NCI-H146 treated with DMSO at 0.1 percent for 48 hours (cell line): ENCODE measurements around the gene RBPJ.
A peak's percentile ranks its signal among the peaks of the same experiment; 100 is the strongest.
"Not testable (repeated sequence)": the region's sequence is repeated elsewhere in the genome, so short reads cannot be mapped to it uniquely, and the experiment has no call there.

Experiments
- DNase-seq: peaks from one replicate; lab custom pipeline; 2025; ENCODE audit not compliant: unreplicated experiment; lab: John Stamatoyannopoulos, UW

Gene RBPJ

DNA sequence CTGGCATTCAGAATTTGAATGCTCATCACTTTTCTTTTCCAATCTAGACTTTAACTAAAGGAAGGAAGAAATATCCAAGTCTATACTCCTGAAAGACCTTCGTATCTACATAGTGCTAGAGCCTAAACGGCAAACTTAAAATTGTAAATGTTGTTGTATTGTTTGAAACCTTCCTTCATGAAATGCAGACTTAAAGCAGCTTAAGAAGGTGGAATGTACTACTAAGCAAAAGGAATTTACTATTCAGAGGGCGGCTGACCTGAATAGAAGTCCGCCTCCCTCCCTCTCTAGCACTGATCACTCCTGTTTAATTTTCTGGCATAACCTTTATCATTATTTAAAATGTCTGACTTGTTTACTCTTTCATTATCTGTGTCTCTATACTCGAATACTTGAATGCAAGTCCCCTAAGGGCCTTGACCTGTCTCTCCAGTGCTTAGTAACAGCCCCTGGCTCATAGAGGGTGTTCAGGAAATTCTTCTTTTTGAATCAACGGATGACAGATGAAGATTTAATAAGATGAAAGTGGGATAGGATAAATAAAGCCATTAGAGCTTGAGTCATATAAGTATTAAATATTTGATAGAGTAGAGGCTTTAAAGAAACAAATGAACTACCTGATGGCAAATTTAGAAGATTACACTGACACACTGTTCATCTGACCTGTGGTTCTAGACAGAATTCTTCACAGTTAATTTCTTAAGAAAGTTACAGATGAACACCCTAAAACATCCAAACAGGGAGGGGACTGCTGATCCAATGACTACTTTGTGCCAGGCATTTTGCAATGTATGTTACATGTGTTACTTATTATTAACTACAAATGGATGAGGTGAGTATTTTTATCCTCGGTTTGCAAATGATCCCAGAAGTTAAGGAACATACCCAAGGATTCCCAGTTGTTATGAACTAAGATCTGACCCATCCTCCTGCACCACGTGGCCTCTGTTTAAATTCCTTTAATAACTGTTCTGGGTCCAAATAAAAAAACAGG is 20.2 kb upstream of the RBPJ start:
- peak; percentile 6 for DNase-seq

DNA sequence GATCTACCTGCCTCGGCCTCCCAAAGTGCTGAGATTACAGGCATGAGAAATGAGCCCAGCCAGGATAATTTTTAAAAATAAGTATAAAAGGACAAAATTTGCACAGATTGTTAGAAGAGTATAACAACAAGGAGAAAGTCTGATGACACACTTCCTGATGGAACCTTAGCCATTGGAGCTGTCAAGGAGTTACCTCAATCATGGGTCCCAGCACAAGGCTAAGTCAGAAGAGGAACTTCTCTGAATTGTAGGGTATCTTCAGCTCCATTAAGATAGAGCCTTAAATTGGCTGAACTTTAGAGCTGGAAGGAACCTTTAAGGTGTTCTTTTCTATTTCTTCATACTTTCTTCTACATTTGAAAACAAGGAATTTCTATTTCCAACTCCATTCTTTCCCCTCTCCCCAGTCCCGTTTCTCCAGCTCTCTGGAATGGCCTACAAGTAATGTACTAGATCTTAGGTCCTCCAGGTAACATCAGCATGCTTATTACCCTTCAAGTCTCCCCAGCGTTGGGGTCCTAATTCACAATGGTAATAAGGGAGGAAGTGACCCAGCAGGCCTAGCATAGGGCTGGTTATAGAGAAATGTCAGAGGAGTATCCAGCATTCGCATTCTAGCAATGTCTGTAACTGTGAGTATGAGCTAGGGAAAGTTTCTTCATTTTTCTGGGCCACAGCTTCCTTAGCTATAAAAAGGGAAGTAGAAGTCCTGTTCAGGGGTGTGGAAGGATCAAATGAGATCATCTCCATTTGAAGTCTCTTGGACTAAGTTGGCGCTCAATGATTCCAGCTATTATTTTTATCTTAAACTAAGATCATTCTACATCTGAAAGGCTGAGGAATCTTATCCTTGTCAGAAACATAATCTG is 18.5 kb upstream of the RBPJ start:
- no peak for DNase-seq

DNA sequence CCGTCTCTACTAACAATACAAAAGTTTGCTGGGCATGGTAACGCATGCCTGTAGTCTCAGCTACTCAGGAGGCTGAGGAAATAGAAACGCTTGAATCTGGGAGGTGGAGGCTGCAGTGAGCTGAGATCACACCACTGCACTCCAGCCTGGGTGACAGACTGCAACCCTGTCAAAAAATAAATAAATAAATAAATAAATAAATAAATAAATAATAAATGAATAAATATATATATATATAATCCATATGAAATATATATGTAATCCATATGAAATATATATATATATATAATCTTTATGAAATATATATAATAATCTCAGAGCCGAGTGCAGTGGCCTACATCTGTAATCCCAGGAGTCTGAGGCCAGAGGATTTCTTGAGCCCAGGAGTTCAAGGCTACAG is 17.8 kb upstream of the RBPJ start:
- DNase-seq: no peak

DNA sequence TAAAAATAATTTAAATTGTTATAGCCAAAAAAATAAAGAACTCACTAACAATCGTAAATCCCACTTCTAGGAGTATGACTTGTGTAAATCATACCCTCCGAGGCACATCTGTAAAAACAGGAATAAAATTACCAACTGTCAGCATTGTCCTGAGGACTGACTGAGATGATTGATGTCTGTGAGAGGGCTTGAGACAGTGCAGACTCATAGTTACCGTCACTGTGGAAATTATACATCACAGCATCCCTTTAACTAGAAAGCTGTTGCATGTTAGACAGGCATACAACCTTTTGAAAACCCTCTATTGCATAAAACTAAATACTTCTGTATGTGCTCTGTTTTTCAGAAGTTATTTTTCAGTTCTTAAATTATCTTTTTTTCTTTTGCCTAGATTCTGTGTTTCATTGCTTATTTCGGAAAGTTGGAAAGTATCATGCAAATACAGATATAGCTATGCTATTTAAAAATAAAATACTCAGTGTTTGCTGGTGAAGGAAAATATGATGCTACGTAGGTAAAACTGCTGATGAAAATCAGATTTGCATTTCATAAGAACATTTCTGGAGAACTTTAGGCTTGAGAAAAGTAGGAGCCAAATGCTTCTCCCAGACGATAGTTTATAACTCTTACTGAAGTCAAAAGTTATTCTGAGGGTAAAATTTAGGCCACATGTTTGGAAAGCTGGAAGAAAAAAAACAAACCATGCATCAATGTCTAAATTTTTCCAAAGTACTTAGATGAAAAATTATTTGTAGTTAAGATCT is 13.6 kb upstream of the RBPJ start:
- DNase-seq: no peak

DNA sequence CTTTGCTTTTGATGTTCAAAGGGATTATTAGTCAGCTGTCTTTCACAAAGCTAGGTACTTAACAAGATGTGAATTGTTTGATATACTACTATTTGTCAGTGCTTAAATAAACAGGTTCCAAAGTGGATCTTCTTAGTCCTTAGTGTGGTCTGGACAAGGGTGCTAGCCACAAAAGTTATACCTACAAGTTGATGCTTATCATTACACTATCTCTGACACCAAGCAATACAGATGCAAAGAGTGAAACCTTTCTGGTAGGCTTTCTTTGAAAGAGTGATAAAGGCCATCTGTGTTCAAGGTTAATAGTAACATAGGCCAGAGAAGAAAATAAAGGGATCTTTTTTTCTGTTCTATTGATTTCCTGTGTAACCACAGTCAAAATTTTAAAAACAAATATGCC is 12.2 kb upstream of the RBPJ start:
- DNase-seq: no peak

DNA sequence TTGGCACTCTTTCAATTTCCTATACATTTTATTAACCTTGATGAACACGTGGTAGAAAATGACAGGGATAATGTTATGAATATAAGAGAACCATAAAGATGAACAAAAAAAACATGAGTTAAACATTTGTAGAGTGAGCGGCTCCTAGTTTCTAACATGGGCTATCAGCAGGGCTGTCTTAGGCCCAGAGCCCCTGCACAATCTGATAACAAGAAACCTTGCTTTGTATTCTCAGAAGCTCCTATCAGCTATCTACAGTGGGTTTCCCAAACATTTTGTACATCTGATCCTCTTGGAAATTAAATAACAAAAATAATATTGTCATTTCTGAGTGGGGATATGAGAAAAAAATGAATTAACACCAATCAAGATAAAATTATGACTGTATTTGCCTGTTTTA is 10.6 kb upstream of the RBPJ start:
- no peak for DNase-seq

DNA sequence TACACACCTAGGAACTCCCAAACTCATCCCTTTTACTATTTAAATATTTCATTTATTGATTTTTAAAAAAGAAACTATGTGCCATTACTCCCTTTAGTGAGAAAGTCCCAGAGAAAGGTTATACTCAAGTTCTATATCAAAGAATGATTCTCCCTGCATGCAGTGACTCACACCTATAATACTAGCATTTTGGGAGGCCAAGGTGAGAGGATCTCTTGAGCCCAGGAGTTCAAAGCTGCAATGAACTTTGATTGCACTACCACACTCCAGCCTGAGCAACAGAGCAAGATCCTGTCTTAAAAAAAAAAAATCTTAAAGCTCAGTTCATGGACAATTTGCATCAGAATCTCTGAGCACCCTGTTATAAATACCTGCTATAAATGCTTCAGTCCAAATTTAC is 9.2 kb upstream of the RBPJ start:
- no peak for DNase-seq

DNA sequence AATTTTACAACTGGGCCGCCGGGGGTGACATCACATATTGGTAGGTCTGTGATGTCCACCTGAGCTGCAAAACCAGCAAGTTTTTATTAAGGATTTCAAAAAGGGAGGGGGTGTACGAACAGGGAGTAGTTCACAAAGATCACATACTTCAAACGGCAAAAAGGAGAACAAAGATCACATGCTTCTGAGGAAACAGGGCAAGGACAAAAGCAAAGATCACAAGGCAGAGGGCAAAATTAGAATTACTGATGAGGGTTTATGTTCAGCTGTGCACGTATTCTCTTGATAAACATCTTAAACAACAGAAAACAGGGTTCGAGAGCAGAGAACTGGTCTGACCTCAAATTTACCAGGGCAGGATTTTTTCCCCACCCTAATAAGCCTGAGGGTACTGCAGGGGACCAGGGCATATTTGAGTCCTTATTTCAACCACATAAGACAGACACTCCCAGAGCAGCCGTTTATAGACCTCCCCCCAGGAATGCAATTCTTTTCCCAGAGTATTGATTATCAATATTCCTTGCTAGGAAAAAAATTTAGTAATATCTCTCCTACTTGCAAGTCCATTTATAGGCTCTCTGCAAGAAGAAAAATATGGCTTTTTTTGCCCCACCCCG is 5.4 kb upstream of the RBPJ start:
- DNase-seq: not testable (repeated sequence)

DNA sequence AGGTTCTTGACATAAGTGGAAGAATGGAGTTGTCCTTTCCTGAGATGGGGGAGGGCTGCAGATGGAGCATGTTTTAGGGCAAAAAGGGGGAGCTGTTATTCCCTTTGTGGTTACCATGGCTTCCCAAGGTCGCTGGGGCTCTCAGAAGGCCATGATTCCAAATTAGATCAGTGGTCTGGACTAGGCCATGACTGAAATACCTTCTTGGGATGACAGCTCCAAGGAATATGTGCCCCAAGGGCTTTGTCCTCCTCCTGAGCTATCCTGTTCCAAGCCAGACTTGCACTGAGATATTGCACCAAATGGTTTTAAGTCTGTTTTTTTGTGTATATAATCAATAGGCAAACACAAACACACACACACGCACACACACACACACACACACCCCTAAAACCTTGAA is 3.0 kb upstream of the RBPJ start:
- DNase-seq: no peak

DNA sequence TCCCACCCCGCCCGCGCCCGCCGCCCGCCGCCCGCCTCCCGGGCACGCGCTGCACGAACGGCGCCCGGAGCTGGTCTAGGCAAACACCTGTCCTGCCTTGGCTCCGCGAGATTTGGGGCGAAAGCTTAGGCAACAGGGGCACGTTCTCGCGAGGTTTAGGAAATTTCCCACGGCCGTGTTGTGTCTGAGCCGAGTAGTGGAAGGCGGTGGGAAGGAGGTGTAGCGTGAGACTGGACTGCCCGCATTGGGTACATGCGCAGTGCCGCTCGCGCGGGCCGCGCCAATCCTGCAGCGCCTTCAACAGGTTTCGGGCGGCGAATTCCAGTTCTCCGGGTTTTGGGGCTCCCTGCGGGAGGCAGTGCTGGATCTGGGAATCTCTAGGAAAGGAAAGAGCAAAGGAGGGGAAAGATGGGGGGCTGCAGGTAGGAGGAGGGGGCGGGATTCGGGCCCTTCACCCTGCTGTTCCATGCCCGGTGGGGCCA is 1.3 kb upstream of the RBPJ start:
- DNase-seq: peak; percentile 92

DNA sequence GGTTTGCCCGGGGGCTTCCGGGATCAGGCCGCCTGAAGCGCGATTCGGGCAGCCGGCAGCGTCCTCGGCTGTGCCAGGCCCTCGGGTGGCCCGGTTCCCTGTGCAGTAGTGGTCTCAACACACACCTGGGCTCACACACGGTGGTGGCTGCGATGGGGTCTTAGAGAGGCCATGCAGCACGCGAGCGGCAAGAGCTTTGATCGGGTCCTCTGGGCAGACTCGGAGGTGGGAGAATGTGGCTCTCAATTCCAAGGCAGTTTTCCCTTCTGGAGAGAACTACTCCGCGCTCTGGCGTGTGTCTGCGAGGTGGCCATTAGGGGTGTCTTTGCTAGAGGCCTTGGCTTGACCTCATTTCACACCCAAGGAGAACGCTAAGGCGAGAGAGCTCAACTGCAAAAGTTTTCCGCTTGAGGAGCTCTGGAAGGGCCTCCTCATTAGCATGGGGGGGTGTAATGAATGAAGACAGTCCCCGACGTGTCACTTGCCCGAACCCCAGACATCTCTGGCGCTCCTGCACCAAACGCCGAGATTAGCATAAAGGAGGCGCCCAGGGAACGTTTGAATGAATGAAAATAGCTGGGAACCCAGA is 771 bp upstream of the RBPJ start:
- peak; percentile 52 for DNase-seq

DNA sequence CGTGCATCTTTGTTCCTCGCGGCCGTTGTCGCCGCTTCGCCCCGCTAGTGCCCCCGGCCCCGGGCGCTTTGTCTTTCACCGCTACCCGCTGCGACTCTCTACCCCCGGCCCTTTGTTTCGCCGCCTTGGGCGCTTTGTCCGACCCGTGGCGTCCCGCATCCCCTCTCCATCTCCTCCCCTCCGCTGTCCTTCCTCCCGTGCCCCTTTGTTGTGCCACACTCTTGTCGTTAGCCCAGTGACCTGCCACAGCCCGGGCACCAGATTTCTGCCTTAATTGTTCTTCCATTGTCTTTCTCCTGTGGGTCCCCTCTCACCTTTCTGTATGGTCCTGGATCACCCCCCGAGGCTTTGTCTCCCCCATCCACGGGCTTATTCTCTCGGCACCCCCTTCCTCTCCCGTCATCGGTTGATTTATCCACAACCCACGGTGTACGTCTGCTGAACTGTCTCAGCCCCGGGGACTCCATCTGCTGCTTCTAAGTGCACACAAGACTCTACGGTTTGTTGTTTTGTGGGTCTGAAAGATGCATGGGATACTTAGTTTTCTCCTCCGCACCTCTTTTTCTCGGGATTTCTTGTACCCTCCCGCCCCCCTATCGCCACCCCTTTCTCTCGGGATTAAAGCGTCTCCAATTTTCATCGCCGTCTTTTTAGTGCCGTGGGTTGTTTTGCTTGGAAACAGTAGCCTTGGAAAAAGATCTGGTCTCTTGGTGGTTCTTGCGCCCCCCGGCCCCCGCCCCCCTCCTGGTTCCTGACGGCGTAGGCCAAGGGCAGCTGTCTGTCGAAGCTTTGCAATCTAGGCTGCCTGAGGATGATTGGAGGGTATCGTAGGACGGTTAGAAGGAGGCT is 783 bp downstream of the RBPJ start:
- DNase-seq: peak; percentile 25

DNA sequence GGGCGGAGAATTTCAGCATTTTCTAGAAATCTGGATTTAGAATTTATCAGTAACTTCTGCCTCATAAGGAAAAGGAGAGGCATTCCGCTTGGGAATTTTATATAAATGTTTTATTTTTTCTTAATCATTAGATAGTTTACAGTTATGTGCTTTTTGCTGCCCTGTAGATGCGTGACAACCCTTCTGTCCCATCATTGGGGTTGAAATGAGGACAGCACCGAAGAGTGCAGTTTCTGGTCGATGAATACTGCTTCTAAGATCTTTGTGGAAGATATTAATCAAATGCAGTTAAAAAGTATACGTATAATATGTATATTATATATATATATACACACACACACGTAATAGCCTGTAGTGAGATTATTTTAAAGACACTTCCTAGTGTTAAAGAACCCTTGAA is 1.5 kb downstream of the RBPJ start:
- no peak for DNase-seq

DNA sequence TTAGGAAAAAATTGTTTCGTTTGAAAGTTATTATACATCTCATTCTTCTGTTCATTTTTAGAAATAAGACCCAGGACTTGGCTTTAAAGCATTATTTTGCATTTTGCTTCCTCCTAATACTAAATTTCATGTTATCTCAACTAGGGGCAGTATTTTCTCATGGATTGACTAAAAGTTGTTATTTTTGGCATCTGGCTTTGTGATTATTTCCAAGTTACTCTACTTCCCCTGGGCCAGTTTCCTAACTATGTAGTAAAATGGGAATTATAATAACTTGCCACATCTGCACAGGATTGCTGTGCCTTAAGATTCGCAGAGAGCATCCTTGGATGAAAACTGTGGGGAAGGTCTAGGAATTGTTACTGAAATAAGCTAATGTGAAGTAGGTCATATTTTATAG is 3.0 kb downstream of the RBPJ start:
- no peak for DNase-seq

DNA sequence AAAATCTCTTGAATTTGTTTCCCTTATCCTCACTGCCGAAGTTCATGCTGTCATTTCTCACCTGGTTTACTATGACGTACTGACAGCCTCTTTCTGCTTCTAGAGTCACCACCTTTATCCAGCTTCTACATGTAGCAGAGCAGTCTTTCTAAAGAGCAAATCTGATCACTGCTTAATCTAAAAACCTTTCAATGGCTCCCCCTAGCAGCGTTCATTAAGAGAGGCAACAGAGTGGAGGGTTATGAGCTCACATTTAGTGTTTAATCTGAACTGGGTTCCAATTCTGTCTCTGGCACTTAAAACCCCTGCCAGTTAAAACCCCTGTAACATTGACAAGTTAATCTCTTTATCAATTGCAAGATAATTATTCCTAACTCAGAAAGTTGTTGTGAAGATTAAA is 4.4 kb downstream of the RBPJ start:
- DNase-seq: no peak

DNA sequence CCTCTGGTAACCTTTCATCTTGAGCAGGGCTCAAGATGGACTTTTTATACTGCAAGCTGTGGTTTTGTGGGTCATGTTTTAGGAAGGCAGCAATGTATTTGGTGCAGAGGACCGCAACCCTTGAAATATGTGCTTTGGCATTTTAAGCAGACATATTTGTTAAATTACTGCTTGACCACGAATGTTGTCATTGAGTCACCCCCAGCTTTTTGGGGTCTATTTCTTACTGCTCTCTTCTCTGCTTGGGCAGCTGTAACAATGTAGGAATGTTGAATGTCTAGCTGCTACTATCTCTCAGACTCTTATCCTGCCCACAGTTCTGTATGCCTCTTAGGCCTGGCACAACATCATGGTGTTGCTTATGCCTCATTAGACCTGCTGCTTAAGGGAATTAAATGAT is 6.0 kb downstream of the RBPJ start:
- DNase-seq: no peak

DNA sequence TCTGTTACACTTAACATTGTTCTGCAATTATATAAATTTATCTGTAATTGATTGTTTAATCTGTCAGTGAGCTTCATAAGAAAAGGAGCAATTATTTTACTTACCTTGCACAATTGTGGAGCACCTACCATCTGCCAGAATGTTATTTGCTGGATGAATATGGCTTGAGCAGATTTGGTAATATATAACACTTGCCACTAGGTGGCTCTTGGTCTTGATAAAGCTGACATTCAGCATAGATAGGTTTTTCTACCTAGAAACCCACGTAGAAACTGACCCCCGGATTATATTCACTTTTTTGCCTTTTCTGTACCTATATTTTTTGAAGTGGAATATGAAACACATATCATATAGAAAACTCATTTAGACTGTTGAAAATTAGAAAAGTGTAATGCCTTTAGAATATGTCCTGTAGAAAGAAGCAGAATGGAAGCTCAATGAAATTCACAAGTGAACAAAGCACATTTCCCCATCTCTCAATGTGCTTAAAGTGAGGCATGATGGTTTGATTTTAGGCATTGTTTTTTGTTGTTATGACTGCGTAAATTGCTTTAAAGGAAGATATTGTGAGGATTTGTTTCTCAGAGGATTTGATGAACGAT is 9.5 kb downstream of the RBPJ start:
- peak; percentile 43 for DNase-seq

DNA sequence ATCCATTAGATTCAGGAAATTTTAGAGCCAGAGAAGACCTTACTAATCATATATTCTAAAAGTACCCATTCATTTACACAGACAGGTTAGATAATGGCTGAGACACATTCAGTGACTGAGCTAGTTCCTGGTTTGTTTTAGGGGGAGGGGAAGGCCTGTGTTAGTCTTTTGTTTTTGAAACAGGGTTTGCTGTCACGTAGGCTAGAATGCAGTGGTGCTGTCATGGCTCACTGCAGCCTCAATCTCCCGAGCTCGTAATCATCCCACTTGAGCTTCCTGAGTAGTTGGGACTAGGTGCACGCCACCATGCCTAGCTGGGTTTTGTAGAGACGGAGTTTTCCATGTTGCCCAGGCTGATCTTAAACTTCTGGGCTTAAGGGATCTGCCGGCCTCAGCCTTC is 10.1 kb downstream of the RBPJ start:
- DNase-seq: no peak

DNA sequence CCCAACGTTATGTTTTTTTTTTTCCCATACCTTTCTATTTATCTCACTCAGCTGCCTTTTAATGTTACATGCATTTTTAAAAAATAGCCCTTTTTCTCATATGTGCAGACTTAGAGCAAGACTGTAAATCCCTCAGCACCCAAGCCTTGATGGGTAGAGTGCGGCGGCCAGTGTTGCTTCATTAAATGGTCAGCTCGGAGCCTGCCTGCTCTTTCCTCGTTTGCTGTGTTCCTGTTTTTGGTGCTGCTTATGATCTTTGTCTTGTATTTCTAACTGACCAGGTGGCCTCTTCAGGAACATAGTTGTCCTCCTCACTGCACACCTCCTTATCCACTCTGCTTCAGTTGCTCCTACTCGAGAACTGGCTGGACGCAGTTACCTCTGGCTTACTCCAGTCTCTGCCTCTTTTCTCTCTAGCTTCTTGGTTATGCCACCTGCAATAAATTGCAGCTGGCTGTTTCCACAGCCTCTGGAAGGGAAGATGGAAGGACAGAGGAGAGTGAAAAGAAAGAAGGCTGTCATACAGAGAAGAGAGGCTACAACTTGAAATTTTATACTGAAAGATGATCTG is 10.7 kb downstream of the RBPJ start:
- no peak for DNase-seq
